Left ventricle myocardium inferior (tissue), 1 donor: ENCODE measurements around the gene LMO1. TPM values are rescaled to one million over a fixed set of nuclear protein-coding genes. Genes with fewer than 3 reads are reported as not detected.

Experiments
- DNase-seq: peaks from one replicate; pipeline ENCODE4 v3.0.0-alpha.2; 2020
- H3K27ac ChIP-seq: fragments of 200-600 bp; replicated peaks from 2 replicates; pipeline ENCODE4 v1.8.0; 2021
- H3K27me3 ChIP-seq: fragments of 200-600 bp; 2 replicates; pipeline ENCODE4 v1.8.0; 2021; ENCODE audit warnings: low read depth
- H3K36me3 ChIP-seq: fragments of 200-600 bp; 2 replicates; pipeline ENCODE4 v1.8.0; 2021
- H3K4me1 ChIP-seq: fragments of 200-600 bp; 2 replicates; pipeline ENCODE4 v1.8.0; 2021
- H3K4me3 ChIP-seq: fragments of 200-600 bp; 2 replicates; pipeline ENCODE4 v1.8.0; 2021; ENCODE audit warnings: mild to moderate bottlenecking, moderate library complexity
- H3K9me3 ChIP-seq: fragments of 200-600 bp; replicated peaks from 2 replicates; pipeline ENCODE4 v1.8.0; 2021
- intact Hi-C: fragments of 100-400 bp; cut with micrococcal nuclease; formaldehyde crosslinking; loops from one replicate; pipeline ENCODE4 v1.11.0; 2022
- total RNA-seq: library from RNA; stranded (reverse); fragmentation: NEBNext Ultra II Directional; extraction: Animal tissue kit (Norgen Biotek cat#: 25700); gene quantifications from one replicate; pipeline ENCODE4 v1.2.1, GENCODE V29; 2021
- TF ChIP-seq, protein P1 (sequence below): fragments of 200-600 bp; IDR thresholded peaks from 2 replicates; pipeline ENCODE4 v1.8.0; 2021; ENCODE audit warnings: antibody characterized with exemption, mild to moderate bottlenecking, borderline replicate concordance
- donor health status: DM: no; HTN: yes; CAD: no; lungs with severe emphysema.

The LMO1 gene
- total RNA-seq, 1 donor from 2014 or later, result 2.3 TPM

DNA sequence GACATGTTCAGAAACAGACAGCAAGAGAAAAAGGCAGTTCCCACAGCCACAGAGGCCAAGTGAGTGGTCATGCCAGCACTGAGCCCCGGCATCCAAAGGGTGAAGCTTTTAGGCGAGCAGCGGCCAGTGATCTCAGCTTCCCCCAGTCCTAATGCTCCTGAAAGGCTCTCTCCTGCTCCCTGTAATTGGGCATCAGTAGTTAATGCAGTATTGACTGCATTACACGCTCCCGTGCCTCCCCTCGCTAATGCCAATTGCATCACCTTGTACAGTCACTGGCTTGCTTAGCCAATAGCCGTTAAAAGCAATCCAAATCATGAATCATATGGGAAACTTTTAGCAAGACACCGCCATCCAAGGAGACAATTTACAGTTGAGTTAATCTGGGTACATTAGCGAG, 4.9 kb downstream of the LMO1 start:
- DNase-seq, result no peak
- Histone ChIP-seq H3K4me3 (peak overlapping the region; percentile 11), H3K4me1 (peaks cover 26% of the 10 kb centered on the region), H3K27me3 (peaks cover 42% of the 10 kb centered on the region), H3K36me3 (no peaks in the 10 kb centered on the region), H3K9me3 (no peaks in the 10 kb centered on the region), H3K27ac (peak overlapping the region; percentile 27)
- TF ChIP-seq, protein P1, sequence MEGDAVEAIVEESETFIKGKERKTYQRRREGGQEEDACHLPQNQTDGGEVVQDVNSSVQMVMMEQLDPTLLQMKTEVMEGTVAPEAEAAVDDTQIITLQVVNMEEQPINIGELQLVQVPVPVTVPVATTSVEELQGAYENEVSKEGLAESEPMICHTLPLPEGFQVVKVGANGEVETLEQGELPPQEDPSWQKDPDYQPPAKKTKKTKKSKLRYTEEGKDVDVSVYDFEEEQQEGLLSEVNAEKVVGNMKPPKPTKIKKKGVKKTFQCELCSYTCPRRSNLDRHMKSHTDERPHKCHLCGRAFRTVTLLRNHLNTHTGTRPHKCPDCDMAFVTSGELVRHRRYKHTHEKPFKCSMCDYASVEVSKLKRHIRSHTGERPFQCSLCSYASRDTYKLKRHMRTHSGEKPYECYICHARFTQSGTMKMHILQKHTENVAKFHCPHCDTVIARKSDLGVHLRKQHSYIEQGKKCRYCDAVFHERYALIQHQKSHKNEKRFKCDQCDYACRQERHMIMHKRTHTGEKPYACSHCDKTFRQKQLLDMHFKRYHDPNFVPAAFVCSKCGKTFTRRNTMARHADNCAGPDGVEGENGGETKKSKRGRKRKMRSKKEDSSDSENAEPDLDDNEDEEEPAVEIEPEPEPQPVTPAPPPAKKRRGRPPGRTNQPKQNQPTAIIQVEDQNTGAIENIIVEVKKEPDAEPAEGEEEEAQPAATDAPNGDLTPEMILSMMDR, result no peak
- intact Hi-C loops, result no loop called here

GRCh38 chr11:8258289-8258688, 5.4 kb downstream of the LMO1 start:
- intact Hi-C loops, result no loop called here
- no peak for DNase-seq
- no peaks in the 10 kb centered on the region for H3K36me3 ChIP-seq
- H3K27ac ChIP-seq, result no peak overlapping the region
- H3K27me3 ChIP-seq, result peaks cover 38% of the 10 kb centered on the region
- peaks cover 21% of the 10 kb centered on the region for H3K4me1 ChIP-seq
- no peak overlapping the region for H3K4me3 ChIP-seq
- TF ChIP-seq, protein P1, result no peak
- H3K9me3 ChIP-seq, result no peaks in the 10 kb centered on the region

DNA sequence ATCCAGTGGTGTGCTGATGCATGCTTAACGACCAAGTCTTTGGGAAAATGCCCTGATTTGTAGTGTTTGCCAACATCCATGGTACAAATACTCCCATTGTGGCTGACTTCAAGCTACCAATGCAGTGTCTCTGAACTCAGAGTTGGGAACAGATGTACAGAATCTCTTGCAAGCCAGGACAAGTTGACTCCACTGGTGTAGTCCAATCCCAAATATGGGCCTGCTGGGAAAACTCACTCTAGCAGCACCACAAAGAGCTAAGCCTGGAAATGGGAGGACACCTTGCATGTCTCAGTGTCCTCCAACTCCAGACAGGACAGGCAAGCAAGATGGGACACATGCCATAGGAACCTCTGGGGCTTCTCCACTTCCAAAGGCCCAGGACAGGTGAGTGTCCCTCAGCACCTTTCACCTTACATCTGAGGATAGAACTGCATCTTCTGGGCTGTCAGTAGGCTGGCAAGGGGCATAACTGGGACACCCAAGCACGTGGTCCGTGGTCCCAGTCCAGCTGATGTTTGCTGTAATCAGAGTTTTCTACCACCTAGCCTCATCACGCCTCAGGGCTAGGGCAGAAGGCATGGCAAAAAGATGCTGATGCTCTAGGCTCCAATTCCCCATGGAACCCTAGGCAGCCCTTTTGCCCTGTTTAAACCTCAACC, 6.5 kb downstream of the LMO1 start:
- no peaks in the 10 kb centered on the region for H3K36me3 ChIP-seq
- intact Hi-C loops, result no loop called here
- peaks cover 26% of the 10 kb centered on the region for H3K27me3 ChIP-seq
- H3K9me3 ChIP-seq, result no peaks in the 10 kb centered on the region
- no peak overlapping the region for H3K4me3 ChIP-seq
- TF ChIP-seq, protein P1, result no peak
- peaks cover 10% of the 10 kb centered on the region for H3K4me1 ChIP-seq
- no peak for DNase-seq
- H3K27ac ChIP-seq, result no peak overlapping the region

- Histone ChIP-seq H3K4me1 (peaks cover 9% of the 10 kb centered on the region), H3K27me3 (peaks cover 19% of the 10 kb centered on the region), H3K36me3 (no peaks in the 10 kb centered on the region), H3K4me3 (no peak overlapping the region), H3K9me3 (no peaks in the 10 kb centered on the region), H3K27ac (no peak overlapping the region)
- TF ChIP-seq, protein P1, result no peak
- DNase-seq, result no peak
- intact Hi-C loops, result no loop called here
Measured at GRCh38 chr11:8256271-8257002, 7.2 kb downstream of the LMO1 start.

DNA sequence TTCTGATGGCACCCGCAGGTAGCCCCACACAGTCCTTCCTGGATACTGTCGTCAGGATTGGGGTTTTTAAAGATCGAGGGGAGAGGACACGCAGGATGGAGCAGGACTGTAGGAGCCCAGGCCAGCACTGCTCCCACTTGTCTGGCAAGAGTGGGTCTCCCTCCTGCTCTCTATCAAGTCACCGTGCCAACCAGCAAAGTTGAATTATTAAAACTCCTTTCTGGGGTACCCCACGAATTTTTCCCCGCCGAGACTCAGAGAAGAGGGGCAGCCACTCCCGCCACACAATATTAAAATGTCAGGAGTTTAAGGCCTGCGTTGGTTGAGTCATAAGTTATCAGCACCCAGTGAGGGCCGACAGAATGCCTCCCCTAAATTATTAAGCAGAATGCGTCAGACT, 10.1 kb downstream of the LMO1 start:
- intact Hi-C loops, result no loop called here
- Histone ChIP-seq H3K4me1 (peaks cover under 1% of the 10 kb centered on the region), H3K4me3 (no peak overlapping the region), H3K27me3 (peaks cover 13% of the 10 kb centered on the region), H3K9me3 (no peaks in the 10 kb centered on the region), H3K27ac (no peak overlapping the region), H3K36me3 (no peaks in the 10 kb centered on the region)
- DNase-seq, result no peak
- TF ChIP-seq, protein P1, result no peak
